Bladder microvascular endothelial cell (primary cell): ENCODE measurements around the gene PLA2G10. TPM values are rescaled to one million over a fixed set of nuclear protein-coding genes. Genes with fewer than 3 reads are reported as not detected.

ENCODE experiments used
- total RNA-seq: library from RNA; depleted of rRNA; stranded (reverse); fragments of >200 nt; gene quantifications from 2 replicates; pipeline ENCODE4 v1.2.3, GENCODE V29; 2014

The PLA2G10 gene, protein sequence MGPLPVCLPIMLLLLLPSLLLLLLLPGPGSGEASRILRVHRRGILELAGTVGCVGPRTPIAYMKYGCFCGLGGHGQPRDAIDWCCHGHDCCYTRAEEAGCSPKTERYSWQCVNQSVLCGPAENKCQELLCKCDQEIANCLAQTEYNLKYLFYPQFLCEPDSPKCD
- not detected in 2 replicates for total RNA-seq

DNA sequence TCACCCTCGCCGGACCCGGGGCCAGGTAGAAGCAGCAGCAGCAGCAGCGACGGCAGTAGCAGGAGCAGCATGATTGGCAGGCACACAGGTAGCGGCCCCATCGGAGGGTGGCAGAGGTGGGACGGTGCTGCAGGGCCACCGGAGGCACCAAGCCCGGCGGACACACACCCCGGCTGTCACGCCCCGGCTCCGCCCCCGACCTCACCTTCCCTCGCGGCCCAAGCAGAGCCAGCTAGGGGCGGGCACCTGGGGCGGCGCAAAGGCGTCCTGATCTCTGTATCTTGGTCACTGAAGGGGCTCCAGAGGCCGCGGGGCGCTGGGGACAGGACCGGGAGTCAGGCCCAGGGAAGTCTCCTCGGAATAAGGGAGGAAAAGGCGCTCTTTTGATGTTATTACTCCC, at the start of gene PLA2G10:
Gene PLA2G10, minus strand, starts transcription at position 180 of the 400 bp plus-strand sequence. Its CDS starts 79 bp downstream, at position 101.

DNA sequence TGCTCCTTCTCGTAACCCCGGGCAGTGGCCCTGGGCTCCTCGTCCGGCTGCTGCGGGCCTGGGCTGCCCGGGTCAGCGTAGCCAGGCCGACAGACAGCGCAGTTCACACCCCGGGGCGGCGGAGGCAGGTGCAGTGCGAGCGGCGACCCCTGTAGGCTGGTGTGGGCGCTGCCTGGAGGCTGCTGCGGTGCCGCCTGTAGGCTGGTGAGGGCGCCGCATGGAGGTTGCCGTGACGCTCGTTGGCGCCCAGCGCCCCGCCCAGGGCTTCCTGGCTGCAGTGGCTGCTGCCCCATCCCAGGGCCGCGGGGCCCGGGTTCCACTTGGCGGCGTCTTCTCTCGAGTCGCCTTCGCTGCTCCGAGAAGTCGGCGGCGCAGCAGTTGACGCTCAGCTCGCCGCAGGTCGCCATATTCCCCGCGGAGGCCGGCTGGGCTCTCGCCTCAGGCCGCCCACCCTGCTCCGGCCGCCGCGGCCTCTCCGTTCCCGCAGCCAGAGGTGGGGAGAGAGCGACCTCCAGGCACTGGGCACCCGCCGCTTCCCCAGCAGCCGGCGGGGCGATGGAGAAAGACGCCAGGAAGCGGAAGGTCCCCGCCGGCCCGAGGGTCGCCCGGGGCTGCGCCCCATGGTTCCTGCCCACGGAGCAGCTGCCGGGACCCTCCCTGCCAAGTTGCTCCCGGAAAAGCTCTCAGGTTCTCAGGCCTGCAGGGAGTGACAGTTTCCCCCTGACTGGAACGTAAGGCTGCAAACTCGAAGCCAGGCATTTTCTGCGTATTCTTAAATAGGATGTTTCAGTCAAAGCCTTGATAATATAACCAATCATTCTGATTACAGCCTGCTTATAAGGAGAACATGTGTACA, 48.4 kb upstream of the PLA2G10 start, which contains the start of gene NPIPA2:
Gene NPIPA2, plus strand, starts transcription at position 261 of the 856 bp plus-strand sequence. CDS start 5,533 bp downstream, outside the sequence.

DNA sequence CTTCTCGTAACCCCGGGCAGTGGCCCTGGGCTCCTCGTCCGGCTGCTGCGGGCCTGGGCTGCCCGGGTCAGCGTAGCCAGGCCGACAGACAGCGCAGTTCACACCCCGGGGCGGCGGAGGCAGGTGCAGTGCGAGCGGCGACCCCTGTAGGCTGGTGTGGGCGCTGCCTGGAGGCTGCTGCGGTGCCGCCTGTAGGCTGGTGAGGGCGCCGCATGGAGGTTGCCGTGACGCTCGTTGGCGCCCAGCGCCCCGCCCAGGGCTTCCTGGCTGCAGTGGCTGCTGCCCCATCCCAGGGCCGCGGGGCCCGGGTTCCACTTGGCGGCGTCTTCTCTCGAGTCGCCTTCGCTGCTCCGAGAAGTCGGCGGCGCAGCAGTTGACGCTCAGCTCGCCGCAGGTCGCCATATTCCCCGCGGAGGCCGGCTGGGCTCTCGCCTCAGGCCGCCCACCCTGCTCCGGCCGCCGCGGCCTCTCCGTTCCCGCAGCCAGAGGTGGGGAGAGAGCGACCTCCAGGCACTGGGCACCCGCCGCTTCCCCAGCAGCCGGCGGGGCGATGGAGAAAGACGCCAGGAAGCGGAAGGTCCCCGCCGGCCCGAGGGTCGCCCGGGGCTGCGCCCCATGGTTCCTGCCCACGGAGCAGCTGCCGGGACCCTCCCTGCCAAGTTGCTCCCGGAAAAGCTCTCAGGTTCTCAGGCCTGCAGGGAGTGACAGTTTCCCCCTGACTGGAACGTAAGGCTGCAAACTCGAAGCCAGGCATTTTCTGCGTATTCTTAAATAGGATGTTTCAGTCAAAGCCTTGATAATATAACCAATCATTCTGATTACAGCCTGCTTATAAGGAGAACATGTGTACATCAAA, 9.3 kb upstream of the PLA2G10 start, which contains the start of gene NPIPA3:
Gene NPIPA3, plus strand, starts transcription at position 256 of the 856 bp plus-strand sequence. CDS start 5,533 bp downstream, outside the sequence.

DNA sequence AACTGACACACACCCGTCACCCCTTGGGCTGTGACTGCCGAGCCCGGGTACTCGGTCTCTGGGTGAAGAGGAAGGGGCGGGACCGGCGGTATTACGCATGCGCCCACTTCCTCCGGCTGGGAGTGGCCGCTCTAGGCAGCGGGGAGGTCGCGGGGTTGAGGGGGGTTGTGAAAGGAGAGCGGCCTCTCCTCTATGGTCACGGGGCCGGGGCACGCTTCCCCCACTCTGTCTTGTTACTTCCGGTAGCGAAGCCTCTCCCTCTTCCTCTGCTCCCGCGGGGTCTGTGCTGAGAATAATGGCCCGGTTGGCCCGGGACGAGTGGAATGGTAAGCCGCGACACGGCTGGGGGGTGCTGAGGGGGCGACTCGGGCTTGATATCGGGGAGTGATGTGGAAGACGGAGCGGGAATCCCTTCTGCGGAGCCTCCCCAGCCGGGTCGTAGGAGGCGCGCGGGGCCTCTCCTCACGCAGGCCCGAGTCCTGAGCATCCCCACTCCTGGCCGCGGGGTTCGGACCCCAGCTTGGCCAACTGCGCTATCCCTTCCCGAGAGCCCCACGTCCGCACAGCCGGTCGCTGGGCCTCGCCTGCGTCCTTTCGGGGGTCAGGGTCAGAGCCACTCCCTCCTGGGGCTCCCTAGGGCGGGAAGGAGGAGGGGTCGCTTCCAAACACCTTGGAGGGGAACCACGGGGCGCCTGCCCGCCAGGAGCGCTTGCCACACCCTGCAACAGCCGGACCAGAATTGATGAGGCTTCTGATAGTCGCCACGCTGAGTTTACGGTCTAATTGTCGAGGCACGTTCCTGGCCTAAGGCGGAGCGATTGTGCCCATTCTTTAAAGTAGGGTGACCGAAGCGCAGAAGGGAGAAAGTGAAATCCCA, 61.2 kb downstream of the PLA2G10 start, which contains the start of gene BFAR:
Gene BFAR, plus strand, starts transcription at position 259 of the 877 bp plus-strand sequence. CDS start 11,396 bp downstream, outside the sequence.

DNA sequence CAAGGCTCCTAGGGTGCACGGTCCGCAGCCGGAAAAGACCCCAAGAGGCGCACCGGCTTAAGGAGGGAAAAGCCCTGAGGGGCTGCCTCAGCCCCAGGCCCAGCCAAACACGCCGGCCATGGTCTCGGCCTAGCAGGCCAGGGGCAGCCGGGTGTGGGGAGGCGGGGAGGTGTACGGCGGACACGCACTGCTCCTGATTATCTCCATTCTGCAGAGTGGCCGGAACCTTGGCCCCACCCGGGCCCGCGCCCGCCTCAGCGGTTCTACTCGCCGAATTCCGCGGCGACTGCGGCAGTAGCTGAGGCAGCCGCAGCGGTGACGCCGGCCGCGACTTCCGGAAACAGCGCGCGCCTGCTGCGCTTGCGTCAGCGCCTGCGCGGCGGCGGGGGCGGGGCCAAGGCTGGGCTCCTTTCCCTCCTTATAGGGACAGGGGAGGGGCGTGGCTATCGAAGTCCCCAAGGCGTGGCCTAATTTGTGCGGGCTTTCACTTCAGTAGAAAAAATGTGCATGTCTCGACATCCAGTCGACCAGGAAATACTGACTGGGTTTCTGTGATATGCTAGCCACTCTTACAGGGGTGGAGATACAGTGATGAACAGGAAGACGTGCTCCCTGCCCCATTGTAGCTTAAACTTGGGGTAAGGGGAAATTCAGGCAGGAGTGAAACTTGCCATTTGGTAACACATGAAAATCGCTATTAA, 64.0 kb downstream of the PLA2G10 start, which contains the start of gene PARN:
Gene PARN, minus strand, starts transcription at position 342 of the 701 bp plus-strand sequence. Its CDS starts 135 bp downstream, at position 207.

Other genes starting within 250 kb of the PLA2G10 start
- gene PARN, start 64.0 kb downstream of the PLA2G10 start, total RNA-seq, result 13.8 and 21.6 TPM in 2 replicates
- gene BFAR, start 61.4 kb downstream of the PLA2G10 start, total RNA-seq, result 53.9 and 61.9 TPM in 2 replicates
- gene NPIPA3, start 9.1 kb upstream of the PLA2G10 start, total RNA-seq, result 0.16 and 1.3 TPM in 2 replicates
- gene NPIPA2, start 48.2 kb upstream of the PLA2G10 start, total RNA-seq, result 0.16 and 1.3 TPM in 2 replicates
- 88.9 and 185 TPM in 2 replicates for gene NOMO1, start 139.4 kb upstream of the PLA2G10 start, total RNA-seq
- 21.5 and 64.7 TPM in 2 replicates for gene NPIPA1, start 243.1 kb upstream of the PLA2G10 start, total RNA-seq